ENCODE measurements around the gene PRKAG1.

The PRKAG1 gene

DNA sequence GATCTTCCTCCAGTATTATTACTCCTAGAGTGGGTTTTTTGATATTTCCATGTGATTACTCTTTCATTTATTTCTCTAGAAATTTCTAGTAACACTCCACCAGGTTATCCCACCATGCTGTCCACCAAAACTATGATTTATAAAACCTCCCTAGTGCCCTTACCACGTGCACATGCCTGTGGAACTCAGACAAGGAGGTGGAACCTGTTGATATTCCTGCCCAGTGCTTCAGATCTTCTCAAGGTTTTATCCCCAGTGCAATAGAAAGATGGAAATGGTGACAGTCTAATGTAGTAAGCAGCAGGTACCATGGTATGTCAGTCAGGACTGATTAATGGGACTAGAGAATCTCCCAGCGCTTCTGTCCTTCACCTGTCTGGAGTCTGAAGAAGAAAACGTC, 57.7 kb downstream of the PRKAG1 start:
- DNase-seq: no peak

DNA sequence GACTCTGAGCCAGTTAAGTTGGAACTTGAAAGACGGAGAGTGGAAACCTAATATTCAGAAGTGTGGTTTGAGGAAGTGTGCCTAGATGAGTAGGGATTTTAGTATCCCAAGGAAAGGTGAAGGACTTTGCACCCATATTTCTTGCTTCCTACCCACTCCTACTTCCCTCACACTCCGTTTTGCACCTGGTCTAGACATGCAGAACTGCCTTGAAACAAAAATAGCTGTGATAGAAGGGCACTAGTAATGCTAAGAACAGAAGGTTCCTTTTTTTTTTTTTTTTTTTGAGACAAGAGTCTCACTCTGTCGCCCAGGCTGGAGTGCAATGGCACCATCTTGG, 60.6 kb downstream of the PRKAG1 start:
- DNase-seq: no peak

DNA sequence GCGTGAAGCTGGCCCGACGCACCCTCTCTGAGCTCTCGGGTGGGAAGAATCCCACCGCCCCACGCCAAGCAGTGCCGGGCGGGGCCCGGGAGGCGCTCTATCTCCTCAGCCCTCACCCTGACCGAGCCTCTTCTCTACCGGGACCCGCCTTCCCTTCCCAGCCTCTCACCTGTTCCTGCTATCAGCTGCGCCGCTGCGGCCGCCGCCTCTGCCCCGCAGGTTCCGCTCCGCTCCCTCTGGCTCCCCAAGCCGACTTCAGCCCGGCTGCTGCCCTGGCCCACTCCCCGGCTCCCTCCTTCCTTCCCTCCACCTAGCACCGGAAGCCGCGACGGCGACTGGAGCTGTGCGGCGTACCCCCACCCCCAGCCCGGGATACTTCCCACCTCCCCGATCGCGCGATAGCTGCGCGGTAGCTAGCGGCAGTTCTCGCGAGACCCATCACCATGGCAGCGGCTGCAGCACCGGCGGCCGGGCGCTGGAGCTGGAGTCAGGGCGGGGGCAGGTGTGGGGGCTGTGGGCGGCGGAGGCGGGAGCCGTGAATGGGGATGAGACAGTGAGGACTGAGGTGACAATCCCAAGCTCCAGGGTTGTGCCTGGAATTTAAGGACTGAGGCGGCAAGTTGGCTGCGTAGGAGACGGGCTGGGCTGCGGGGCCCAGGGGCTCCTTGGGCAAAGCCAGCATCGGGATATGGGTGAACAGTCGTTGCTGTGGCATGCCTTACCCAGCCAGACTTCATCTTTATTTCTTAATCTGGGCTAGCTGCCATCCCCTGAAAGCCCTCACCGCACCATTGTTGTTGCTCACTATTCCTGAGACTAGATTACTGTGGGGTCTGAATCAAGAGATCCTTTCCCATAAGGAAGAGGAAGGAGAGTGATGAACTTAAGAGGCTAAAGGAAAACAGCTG, 61.2 kb downstream of the PRKAG1 start, which contains the start of gene ARF3:
TSS of gene ARF3 (minus strand) at position 347 of the 908 bp plus-strand sequence. CDS start 16,392 bp downstream, outside the sequence.
- peak; percentile 95 for DNase-seq

DNA sequence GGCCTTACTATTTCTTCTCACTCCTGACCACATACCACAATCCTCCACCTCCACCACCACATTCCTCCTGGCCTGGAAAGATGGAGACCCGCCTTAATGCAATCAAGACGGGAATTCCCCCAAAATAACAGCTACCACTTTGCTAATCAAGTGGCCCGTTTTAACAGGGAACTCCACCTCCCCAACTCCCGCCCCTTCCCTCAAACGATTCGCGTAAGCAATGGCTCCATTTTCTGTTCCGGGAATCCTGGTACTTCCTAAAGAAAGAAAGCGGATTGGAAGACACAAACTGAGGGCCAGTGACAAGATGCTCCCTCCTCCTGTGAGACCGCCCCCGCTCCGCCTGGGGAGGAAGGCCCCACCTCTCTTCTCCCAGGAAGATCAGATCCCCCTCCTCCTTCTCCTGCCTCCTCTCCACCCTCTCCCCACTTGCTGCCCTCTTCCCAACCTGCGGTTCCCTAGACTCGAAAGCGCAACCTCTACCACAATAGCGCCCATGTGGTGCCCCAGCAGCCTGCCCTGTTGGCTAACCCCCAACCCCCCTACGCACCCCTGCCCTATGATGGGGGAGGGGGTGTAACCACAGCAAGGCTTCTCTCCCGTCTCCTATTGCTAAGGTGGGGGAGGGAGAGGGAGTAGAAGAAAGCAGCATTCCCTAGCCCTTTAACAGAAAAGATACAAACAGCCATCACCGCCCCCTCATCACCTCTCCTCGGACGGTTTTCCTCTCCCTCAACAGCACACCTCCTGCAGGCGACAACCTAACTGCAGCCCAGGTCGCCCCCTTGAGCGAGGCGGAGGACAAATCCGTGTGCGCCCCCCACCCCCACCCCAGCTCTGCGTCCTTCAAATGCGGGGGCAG, 62.1 kb downstream of the PRKAG1 start:
- DNase-seq: peak; percentile 82

DNA sequence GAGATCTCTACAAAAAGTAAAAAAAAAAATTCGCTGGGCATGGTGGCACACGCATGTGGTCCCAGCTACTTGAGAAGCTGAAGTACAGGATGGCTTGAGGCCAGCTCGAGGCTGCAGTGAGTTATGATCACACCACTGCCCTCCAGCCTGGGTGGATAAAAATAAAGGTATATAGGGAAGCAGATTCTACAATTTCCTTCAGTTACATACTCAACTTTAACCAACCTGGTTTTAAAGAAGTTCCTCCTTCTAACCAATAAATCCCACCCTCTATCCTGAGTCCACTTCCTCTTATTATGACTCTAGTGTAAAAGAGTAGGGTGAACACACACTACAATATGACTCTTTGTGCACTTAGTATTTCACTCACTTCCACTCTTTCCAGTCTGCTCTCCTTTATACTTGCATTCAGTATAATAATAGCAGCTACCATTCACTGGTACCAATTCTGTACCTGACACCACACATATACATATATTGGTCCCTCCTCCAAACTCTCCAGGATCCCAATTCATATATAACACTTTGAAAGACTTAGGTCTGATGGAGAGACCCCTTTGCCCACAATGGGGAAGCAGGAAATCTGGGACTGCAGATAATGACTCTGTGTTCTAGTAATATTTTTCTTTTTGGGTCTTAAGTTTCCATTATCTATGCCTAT, 63.6 kb downstream of the PRKAG1 start:
- DNase-seq: no peak

DNA sequence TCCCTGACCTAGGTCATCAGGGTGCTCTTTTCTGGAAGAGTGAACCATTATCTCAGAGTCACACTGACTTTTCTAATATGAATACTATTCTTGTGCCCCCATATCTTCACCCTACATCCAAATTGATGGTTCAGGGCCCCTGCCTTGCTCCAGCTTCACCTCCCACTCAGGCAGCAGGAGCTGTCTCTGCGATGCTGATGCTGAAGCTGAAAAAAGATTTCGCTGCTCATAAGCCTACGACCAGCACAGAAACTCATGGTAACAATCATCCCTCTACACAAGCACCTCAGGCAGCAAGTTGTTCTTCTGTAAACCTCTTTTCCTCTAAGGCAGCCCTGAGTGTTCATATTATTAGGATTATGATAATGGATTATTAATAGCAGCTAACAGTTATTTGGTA, 64.5 kb downstream of the PRKAG1 start:
- no peak for DNase-seq

DNA sequence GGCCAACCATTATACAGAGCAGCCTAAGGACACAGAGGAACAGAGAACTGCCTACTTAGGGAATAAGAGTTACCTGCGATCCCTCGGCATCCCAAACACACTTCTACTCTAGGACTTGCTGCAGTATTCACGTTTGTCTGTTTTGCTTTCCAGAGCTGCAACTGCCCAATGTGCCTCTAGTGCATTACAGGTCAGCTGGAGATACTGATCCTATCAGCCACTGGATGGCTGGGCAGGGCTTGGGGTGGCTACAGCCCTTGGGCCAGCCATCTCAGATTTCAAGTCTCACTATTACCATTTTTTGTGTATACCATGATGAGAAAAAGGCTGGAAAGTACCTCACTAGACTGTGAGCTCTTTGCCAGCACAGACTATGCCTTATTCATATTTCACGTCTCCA, 65.9 kb downstream of the PRKAG1 start:
- DNase-seq: no peak

All from NCI-H2029 (cell line).